Neural cell (in vitro differentiated cells): ENCODE measurements around the gene LIN9.

Experiments
- EP300 ChIP-seq: fragments of 450-650 bp; conservative IDR thresholded peaks from 2 replicates; pipeline ENCODE4 v1.6.1; 2014; ENCODE audit warnings: antibody characterized with exemption, mild to moderate bottlenecking, moderate library complexity; ENCODE audit not compliant: poor library complexity, severe bottlenecking
- EZH2 ChIP-seq: fragments of 200-600, 300-800 bp; shearing (Covaris generic), sonication (generic); IDR thresholded peaks from 2 replicates; pipeline ENCODE4 v1.6.1; 2014; ENCODE audit warnings: antibody characterized with exemption, low read length, borderline replicate concordance, mild to moderate bottlenecking; ENCODE audit not compliant: insufficient read depth, poor library complexity, severe bottlenecking
- MXI1 ChIP-seq: fragments of 450-650 bp; conservative IDR thresholded peaks from 2 replicates; pipeline ENCODE4 v1.6.1; 2014; ENCODE audit warnings: antibody characterized with exemption, mild to moderate bottlenecking; ENCODE audit not compliant: poor library complexity, severe bottlenecking
- POLR2AphosphoS5 ChIP-seq: IDR thresholded peaks from 2 replicates; pipeline ENCODE4 v1.6.1; 2012
- SMC3 ChIP-seq: fragments of 450-650 bp; conservative IDR thresholded peaks from 2 replicates; pipeline ENCODE4 v1.6.1; 2014; ENCODE audit warnings: antibody characterized with exemption, mild to moderate bottlenecking, moderate library complexity; ENCODE audit not compliant: poor library complexity
- TAF1 ChIP-seq: IDR thresholded peaks from 2 replicates; pipeline ENCODE4 v1.6.1; 2012; ENCODE audit warnings: low read depth
- TF ChIP-seq, protein P1 (sequence below): fragments of 450-650 bp; IDR thresholded peaks from 2 replicates; pipeline ENCODE4 v1.5.1; 2014; ENCODE audit warnings: antibody characterized with exemption, mild to moderate bottlenecking, moderate library complexity; ENCODE audit not compliant: poor library complexity, severe bottlenecking
- TF ChIP-seq, protein P2 (sequence below): IDR thresholded peaks from 2 replicates; pipeline ENCODE4 v1.6.1; 2012; ENCODE audit warnings: borderline replicate concordance

DNA sequence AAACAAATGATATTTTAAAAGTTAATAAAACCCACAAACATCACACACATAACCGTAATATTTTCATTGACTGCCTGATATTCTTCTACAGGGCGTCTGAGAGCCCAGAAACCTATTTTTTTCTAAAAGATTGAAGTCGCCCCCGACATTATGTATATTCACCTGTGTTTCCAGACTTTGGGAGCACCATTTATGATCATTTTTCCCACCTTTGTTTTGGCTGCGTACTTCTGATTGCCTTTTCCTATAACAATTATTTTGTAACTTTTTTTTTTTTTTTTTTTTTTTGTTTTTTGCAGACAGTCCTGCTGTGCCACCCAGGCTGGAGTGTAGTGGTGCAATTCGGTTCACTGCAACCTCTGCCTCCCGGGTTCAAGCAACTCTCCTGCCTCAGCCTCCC is 121.6 kb downstream of the LIN9 start:
- TF ChIP-seq EP300 = no peak
- TF ChIP-seq, protein P1, sequence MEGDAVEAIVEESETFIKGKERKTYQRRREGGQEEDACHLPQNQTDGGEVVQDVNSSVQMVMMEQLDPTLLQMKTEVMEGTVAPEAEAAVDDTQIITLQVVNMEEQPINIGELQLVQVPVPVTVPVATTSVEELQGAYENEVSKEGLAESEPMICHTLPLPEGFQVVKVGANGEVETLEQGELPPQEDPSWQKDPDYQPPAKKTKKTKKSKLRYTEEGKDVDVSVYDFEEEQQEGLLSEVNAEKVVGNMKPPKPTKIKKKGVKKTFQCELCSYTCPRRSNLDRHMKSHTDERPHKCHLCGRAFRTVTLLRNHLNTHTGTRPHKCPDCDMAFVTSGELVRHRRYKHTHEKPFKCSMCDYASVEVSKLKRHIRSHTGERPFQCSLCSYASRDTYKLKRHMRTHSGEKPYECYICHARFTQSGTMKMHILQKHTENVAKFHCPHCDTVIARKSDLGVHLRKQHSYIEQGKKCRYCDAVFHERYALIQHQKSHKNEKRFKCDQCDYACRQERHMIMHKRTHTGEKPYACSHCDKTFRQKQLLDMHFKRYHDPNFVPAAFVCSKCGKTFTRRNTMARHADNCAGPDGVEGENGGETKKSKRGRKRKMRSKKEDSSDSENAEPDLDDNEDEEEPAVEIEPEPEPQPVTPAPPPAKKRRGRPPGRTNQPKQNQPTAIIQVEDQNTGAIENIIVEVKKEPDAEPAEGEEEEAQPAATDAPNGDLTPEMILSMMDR = no peak
- no peak for TF ChIP-seq POLR2AphosphoS5
- no peak for TF ChIP-seq EZH2
- TF ChIP-seq, protein P2, sequence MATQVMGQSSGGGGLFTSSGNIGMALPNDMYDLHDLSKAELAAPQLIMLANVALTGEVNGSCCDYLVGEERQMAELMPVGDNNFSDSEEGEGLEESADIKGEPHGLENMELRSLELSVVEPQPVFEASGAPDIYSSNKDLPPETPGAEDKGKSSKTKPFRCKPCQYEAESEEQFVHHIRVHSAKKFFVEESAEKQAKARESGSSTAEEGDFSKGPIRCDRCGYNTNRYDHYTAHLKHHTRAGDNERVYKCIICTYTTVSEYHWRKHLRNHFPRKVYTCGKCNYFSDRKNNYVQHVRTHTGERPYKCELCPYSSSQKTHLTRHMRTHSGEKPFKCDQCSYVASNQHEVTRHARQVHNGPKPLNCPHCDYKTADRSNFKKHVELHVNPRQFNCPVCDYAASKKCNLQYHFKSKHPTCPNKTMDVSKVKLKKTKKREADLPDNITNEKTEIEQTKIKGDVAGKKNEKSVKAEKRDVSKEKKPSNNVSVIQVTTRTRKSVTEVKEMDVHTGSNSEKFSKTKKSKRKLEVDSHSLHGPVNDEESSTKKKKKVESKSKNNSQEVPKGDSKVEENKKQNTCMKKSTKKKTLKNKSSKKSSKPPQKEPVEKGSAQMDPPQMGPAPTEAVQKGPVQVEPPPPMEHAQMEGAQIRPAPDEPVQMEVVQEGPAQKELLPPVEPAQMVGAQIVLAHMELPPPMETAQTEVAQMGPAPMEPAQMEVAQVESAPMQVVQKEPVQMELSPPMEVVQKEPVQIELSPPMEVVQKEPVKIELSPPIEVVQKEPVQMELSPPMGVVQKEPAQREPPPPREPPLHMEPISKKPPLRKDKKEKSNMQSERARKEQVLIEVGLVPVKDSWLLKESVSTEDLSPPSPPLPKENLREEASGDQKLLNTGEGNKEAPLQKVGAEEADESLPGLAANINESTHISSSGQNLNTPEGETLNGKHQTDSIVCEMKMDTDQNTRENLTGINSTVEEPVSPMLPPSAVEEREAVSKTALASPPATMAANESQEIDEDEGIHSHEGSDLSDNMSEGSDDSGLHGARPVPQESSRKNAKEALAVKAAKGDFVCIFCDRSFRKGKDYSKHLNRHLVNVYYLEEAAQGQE = no peak
- TF ChIP-seq SMC3 = no peak
- no peak for TF ChIP-seq MXI1
- no peak for TF ChIP-seq TAF1
